Measurements from ENCODE around the gene MYD88.

MYD88 gene

DNA sequence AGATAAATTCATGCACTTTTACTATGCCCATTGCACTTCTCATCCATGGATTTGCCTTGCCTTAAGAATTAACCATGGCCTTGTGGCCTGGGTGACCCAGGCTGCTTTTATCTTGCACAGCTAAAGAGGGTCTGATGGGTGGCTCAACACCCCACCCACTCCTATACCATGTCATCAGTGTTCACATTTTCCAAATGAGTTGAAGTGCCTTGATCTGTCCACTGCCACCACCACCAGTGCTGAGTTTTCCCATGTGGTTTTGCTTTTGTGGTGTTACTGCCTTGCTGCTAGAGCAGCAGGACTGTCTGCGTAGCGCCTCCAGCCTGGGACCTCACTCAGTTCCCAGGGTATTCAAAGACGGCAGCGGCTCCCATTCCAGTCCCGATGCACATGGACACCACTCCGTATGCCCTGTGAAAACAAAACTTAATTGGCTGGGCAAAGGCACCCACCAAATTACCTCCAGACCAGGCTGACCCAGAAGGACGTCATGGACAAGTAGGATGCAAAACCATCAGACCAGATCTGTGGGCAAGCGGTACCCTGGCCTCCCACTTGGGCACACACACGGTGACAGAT is 15.7 kb upstream of the MYD88 start:
- no peak for TF ChIP-seq CTCF (IDR thresholded peaks at IDR 0.05; ENCODE audit: low read depth, low read length)
- no peak for DNase-seq (ENCODE audit: extremely low read depth, low read depth)

- DNase-seq (ENCODE audit: extremely low read depth, low read depth), result no peak
- no peak for TF ChIP-seq CTCF (IDR thresholded peaks at IDR 0.05; ENCODE audit: low read depth, low read length)
These were observed 13.9 kb upstream of the MYD88 start for GRCh38 chr3:38124324-38125122.

DNA sequence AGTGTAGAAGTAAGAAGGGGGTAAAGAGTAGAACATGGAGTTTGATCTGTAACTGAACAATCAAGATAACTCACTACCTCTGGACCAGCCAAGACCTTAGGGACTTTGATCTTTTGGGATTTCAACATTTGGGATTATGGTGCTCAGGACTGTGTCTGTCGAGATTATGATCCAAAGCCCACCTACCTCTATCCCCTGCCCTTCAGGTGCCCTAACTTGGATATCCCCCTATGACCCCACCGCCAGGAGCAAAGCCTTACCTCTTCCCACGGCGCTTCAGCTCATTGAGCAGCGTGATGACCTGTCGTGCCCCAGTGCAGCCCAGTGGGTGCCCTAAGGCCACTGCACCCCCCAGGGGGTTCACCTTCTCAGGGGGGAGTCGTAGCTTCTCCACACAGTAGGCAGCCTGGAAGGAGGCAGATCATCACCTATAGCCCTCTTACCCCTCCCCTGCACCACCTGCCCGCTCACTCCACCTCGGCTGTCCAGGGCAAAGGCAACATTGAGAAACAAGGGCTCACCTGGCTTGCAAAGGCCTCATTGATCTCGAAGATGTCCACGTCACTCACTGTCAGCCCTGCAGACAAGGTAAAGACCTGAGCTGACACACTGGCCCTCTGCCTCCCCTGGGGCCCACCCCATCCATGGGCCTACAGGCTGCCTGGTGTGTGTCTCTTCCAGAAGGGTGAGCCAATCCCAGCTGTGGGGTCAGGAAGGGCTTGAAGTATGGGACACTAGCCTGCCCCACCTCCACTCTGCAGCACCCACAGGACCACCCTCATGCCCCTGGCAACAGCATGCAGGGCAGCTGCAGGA is 12.9 kb upstream of the MYD88 start:
- no peak for TF ChIP-seq CTCF (IDR thresholded peaks at IDR 0.05; ENCODE audit: low read depth, low read length)

DNA sequence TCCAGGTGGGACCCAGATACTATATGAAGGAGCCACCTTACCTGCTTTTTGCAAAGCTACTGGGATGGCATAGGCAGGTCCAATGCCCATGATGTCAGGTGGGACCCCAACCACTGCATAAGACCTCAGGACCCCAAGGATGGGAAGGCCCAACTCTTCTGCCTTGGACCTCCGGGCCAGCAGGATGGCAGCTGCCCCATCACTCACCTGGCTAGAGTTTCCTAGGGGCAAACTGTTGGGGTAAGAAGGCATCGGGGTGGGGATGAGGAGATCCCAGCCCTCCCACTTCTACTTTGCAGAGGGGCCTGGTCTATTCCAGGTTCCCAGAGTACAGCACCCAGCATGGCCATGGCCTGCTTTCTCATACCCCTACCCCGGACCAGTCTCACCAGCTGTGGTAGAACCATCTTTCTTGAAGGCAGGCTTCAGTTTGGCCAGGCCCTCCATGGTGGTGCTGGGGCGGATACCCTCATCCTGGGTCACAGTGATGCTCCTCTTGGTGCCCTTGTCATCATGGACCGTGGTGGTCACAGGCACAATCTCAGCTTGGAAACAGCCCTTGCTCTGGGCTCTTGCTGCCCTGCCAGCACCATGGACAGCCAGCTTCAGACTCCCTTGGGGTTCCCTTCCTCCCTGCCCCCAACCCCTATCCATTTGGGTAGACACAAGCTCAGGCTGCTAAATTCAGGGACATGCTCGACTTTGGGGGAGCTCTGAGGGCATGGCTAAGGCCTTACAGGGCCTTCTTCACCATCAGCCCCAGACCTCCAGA is 12.2 kb upstream of the MYD88 start:
- no peak for DNase-seq (ENCODE audit: extremely low read depth, low read depth)
- TF ChIP-seq CTCF (IDR thresholded peaks at IDR 0.05; ENCODE audit: low read depth, low read length), result no peak

More for the DNA sequence above, 12.9 kb upstream of the MYD88 start:
- no peak for DNase-seq (ENCODE audit: extremely low read depth, low read depth)

DNA sequence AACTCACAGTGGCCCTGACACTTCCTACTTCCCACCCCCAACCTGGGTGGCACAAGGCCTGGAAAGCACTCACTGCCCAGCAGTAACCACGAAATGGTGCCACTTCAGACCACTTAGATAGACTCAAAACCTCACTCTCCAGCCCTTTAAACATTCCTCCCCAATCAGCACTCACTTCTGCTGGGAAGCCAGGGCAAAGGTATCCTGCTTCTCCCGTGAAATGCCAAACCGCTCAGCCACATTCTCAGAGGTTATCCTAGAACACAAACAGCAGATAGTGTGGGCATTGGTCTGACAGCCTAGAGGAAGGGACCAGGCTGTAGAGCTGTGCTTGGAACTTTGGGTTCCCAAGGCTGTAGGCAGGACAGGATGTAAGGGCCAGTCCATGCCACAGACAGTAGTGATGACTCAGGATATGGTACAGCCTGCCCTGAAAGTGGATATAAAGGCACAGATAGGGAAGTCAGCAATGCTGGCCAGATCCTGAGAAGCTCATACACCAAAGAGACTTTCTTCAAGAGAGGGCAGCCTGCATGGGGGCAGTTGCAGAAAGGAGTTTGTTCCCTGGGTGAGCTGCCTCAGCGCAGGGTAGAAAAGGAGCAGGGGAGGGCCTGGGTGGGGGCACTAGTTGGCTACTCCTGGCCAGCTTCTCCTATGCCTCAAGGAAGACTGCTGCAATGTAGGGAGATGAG is 10.7 kb upstream of the MYD88 start:
- DNase-seq (ENCODE audit: extremely low read depth, low read depth), result no peak
- no peak for TF ChIP-seq CTCF (IDR thresholded peaks at IDR 0.05; ENCODE audit: low read depth, low read length)

- DNase-seq (ENCODE audit: extremely low read depth, low read depth), result no peak
- no peak for TF ChIP-seq CTCF (IDR thresholded peaks at IDR 0.05; ENCODE audit: low read depth, low read length)
These were observed 10.2 kb upstream of the MYD88 start for GRCh38 chr3:38128303-38128655.
